ENCODE measurements around the gene CYP46A1.

Gene CYP46A1

DNA sequence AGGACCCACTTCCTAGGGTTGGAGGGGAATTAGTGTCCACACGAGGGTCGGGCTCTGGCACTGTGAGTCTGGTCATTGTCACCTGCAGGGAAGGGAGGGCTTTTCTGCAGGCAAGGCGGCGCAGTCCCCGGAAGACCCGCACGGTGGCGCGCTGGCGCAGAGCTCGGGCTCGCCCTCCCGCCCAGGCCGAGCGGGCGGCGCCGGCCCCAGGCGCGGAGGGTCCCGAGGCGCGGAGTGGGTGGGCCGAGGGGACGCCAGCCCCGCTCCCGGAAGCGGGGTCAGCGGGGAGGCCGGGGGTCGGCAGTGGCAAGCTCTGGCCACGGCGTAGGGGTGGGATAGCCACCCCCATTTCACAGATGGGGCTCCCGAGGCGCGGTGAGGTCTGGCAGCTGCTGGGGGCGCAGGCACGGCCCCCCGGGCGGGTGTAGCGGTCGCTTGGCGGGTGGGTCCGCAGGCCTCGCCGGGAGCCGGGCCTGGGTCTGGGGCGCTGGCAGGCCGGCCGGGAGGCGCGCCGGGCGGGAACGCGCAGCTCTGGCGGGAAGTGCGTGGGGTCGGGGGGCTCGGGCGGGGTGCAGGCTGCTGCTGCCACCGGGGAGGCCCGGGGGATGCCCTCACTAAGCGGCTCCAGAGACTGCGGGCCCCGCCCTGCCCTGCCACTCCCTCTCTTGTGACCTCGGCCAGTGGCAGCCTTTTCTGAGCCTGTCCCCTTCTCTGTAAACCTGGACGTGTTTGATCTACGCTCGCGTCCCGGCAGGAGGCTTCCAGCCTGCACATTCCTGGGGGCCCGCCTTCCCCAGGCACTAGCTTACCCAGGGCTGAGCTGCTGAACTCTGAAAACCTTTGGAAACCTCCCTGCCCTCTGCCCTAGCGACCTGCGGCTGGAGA is 46.1 kb downstream of the CYP46A1 start:
- peak; percentile 74 for TF ChIP-seq ZBTB7A (IDR thresholded peaks at IDR 0.05; ENCODE audit: low read depth)
- TF ChIP-seq EP300 (IDR thresholded peaks at IDR 0.05; ENCODE audit: borderline replicate concordance): no peak
- peak; percentile 82 for TF ChIP-seq RAD21 (IDR thresholded peaks at IDR 0.05; ENCODE audit: low read depth)
- TF ChIP-seq CREB1 (IDR thresholded peaks at IDR 0.05; ENCODE audit: low read depth): no peak
- no peak for TF ChIP-seq TAF1 (IDR thresholded peaks at IDR 0.05; ENCODE audit: low read depth)
- TF ChIP-seq TEAD4 (IDR thresholded peaks at IDR 0.05): peak; percentile 74
- TF ChIP-seq, protein P1, sequence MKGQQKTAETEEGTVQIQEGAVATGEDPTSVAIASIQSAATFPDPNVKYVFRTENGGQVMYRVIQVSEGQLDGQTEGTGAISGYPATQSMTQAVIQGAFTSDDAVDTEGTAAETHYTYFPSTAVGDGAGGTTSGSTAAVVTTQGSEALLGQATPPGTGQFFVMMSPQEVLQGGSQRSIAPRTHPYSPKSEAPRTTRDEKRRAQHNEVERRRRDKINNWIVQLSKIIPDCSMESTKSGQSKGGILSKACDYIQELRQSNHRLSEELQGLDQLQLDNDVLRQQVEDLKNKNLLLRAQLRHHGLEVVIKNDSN (IDR thresholded peaks at IDR 0.05): no peak

DNA sequence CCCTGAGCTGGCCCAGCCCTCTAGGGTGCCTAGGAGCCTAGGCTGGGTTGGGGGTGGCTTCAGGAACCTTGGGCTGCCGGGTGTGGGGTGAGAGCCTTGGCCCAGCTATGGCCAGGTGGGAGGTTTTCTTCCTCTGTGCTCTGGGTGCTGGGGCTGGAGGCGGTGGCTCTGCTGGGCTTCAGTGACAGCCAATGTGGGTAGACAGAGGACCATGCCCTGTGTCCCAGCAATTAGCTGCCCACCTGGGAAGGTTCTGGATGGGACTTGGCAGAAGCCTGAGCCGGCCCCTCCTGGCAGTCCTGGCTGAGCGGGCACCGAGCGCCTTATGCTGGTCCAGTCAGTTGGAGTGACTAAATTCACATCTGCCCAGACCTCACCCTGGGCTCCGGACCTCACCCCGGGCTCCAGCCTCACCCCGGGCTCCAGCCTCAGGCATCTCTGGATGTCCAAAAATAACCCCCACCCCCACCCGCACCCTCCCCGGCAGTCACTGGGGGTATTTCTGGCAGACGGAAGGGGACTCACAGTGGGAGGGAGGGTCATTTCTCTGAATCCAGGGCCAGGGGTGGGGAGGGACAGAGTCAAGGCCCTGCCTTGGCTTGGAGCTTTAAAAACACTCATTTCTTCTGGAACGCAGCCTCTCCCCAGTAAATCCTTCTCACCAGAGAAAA is 46.9 kb downstream of the CYP46A1 start:
- no peak for TF ChIP-seq TCF12 (IDR thresholded peaks at IDR 0.05; ENCODE audit: low read depth)
- no peak for TF ChIP-seq EP300 (IDR thresholded peaks at IDR 0.05; ENCODE audit: borderline replicate concordance)
- TF ChIP-seq ZBTB7A (IDR thresholded peaks at IDR 0.05; ENCODE audit: low read depth): no peak
- no peak for TF ChIP-seq TEAD4 (IDR thresholded peaks at IDR 0.05)
- TF ChIP-seq, protein P1 (IDR thresholded peaks at IDR 0.05): no peak
- TF ChIP-seq, protein P2, sequence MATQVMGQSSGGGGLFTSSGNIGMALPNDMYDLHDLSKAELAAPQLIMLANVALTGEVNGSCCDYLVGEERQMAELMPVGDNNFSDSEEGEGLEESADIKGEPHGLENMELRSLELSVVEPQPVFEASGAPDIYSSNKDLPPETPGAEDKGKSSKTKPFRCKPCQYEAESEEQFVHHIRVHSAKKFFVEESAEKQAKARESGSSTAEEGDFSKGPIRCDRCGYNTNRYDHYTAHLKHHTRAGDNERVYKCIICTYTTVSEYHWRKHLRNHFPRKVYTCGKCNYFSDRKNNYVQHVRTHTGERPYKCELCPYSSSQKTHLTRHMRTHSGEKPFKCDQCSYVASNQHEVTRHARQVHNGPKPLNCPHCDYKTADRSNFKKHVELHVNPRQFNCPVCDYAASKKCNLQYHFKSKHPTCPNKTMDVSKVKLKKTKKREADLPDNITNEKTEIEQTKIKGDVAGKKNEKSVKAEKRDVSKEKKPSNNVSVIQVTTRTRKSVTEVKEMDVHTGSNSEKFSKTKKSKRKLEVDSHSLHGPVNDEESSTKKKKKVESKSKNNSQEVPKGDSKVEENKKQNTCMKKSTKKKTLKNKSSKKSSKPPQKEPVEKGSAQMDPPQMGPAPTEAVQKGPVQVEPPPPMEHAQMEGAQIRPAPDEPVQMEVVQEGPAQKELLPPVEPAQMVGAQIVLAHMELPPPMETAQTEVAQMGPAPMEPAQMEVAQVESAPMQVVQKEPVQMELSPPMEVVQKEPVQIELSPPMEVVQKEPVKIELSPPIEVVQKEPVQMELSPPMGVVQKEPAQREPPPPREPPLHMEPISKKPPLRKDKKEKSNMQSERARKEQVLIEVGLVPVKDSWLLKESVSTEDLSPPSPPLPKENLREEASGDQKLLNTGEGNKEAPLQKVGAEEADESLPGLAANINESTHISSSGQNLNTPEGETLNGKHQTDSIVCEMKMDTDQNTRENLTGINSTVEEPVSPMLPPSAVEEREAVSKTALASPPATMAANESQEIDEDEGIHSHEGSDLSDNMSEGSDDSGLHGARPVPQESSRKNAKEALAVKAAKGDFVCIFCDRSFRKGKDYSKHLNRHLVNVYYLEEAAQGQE (IDR thresholded peaks at IDR 0.05; ENCODE audit: low read depth): no peak
- no peak for TF ChIP-seq TAF1 (IDR thresholded peaks at IDR 0.05; ENCODE audit: low read depth)
- TF ChIP-seq RAD21 (IDR thresholded peaks at IDR 0.05; ENCODE audit: low read depth): no peak
- no peak for TF ChIP-seq NFIC (IDR thresholded peaks at IDR 0.05)
- no peak for TF ChIP-seq CREB1 (IDR thresholded peaks at IDR 0.05; ENCODE audit: low read depth)
- TF ChIP-seq, protein P3, sequence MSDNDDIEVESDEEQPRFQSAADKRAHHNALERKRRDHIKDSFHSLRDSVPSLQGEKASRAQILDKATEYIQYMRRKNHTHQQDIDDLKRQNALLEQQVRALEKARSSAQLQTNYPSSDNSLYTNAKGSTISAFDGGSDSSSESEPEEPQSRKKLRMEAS (IDR thresholded peaks at IDR 0.05): no peak
- TF ChIP-seq EGR1 (IDR thresholded peaks at IDR 0.05): no peak

DNA sequence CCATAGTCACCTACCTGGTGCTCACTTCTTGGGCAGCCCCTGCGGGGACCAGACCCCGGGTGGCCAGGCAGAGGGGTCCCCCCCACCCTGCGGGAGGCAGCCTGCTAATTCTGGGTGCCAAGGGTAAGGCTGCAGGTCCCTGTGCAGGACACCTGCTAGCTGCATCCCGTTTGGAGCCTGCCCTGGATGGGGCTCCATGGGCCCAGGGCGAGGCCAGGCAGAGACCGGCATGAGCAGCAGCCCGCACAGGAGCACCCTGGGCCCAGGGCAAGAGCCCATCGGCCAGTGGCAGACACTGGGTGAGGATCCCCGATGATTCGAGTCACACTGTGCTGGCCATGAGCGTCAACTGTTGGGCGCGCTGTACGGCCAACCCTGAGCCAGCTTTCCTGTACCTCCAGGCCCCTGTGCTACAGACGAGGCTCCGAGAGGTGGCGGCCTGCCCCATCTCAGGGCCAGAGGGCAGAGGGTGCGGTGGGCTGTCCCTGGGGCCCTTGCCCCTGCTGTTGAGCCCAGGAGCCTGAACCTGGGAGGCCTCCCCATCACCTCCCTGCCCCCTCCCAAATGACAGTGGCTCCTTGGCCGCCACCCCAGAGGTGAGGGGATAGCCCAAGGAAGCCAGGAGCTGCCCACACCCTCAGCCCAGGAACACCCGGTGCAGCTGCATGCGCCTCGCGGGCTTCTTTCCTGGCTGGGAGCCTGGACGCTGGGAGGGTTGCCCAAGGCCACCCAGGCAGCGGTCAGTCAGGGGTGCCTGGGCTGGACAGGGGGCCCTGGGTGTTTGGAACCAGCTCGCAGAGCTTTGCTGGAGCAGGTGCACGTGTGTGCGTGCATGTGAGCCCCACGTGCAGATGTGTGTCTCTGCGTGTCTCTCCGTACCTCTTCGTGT is 47.7 kb downstream of the CYP46A1 start:
- TF ChIP-seq NFIC (IDR thresholded peaks at IDR 0.05) (0 out of 2 replicates have a peak, but pooled peaks have one; percentile 24), RAD21 (IDR thresholded peaks at IDR 0.05; ENCODE audit: low read depth) (no peak)
- TF ChIP-seq, protein P3 (IDR thresholded peaks at IDR 0.05): peak; percentile 20; the same call in 1 of the 2 replicates

DNA sequence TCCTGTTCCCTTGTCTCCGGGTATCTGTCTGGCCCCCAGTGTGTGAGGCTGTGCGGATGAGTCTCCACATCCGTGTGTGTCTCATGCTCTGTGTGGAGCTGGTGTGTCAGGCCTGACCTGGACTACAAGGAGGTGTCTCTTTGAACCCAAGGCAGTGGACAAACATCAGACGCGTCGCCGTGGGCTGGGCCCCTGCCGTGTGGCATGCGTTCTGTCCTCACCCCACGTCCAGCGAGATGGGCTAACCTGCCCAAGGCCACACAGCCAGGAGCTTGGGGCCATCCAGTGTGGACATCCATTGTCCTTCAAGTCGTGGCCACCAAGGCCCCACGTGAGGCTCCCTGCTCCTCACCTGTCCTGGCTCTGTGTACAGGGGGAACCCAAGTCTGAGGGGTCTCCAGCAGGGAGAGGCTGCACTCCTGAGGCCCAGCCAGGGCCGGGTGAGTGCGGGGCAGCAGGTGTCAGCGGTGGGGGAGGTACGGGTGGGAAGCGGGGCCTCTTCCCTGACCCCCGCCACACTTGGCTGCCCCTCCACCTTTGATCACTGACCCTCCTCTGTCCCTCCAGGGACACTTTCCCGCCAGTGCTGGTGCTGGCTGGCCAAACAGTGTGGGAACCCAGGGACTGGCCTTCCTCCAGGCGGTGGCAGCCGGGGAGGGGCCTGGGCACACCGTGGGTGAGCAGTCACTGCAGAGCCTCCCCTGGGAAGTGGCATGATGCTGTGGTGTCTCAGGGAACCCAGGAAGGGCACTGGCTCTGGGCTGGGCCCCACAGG is 48.5 kb downstream of the CYP46A1 start:
- TF ChIP-seq, protein P1 (IDR thresholded peaks at IDR 0.05): no peak
- TF ChIP-seq TAF1 (IDR thresholded peaks at IDR 0.05; ENCODE audit: low read depth) (no peak), RAD21 (IDR thresholded peaks at IDR 0.05; ENCODE audit: low read depth) (no peak), FOXM1 (IDR thresholded peaks at IDR 0.05; ENCODE audit: borderline replicate concordance, low read depth) (no peak), TEAD4 (IDR thresholded peaks at IDR 0.05) (no peak), EP300 (IDR thresholded peaks at IDR 0.05; ENCODE audit: borderline replicate concordance) (no peak), CEBPB (IDR thresholded peaks at IDR 0.05) (no peak), YY1 (IDR thresholded peaks at IDR 0.05; ENCODE audit: low read depth) (no peak), ZBTB7A (IDR thresholded peaks at IDR 0.05; ENCODE audit: low read depth) (no peak), TCF12 (IDR thresholded peaks at IDR 0.05; ENCODE audit: low read depth) (no peak), CREB1 (IDR thresholded peaks at IDR 0.05; ENCODE audit: low read depth) (no peak), NFIC (IDR thresholded peaks at IDR 0.05) (no peak), EGR1 (IDR thresholded peaks at IDR 0.05) (no peak)
- TF ChIP-seq, protein P2 (IDR thresholded peaks at IDR 0.05; ENCODE audit: low read depth): no peak
- TF ChIP-seq, protein P3 (IDR thresholded peaks at IDR 0.05): no peak
